ENCODE measurements around the gene BUB1B. TPM values are rescaled to one million over a fixed set of nuclear protein-coding genes. Genes with fewer than 3 reads are reported as not detected.

Gene BUB1B
- total RNA-seq, 1 experiment from 2014 or later, result 67.8 TPM

DNA sequence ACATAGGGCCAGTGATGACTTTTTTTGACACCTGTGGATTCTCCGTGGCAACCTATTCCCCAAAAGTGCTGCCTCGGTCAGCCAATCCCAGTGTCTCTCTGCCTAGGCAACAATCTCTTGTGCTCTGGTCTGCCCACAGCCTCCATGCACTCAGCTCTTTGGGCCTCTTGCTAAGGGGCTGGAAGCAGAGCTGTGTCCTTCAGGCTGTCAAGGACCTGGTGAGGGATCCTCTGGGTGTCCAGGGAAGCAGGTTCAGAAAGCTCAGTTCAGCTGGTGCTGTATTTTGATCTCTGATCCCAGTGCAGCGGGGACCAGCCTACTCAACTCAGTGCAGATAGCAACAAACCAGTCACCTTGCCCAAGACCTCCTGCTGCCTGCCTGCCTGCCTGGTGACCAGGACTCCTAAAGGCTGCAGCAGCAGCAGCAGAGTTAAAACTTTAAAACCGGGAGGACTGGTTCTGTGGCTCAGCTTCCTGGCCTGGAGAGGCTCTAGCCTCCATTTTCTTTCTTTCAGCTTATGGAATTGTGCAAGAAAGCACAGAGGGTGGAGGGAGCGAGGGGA, 84.2 kb downstream of the BUB1B start:
- Histone ChIP-seq H3K4me3 (ENCODE audit: low read depth in 2 of 2, low read length in 2 of 2) (no peak overlapping the region), H3K27ac (ENCODE audit: low read length) (no peak overlapping the region), H3K4me1 (ENCODE audit: control insufficient read depth, insufficient read depth, low read length) (peaks cover 13% of the 10 kb centered on the region), H3K9me3 (ENCODE audit: control insufficient read depth, insufficient read depth, low read depth, low read length) (no peaks in the 10 kb centered on the region), H3K27me3 (ENCODE audit: control insufficient read depth, insufficient read depth, low read length) (no peaks in the 10 kb centered on the region; the same call in 1 of the 2 replicates), H3K36me3 (ENCODE audit: control insufficient read depth, insufficient read depth, low read length) (no peaks in the 10 kb centered on the region)
- ChIA-PET POLR2A (interaction anchor here (0.5 to 1.1 kb wide), 3 partner anchors 34 to 89 kb away, joined by 3 to 4 read pairs (median 4); no protein-coding TSS in a partner anchor), CTCF (interaction anchor here (0.8 to 1.2 kb wide), 2 partner anchors 9 to 228 kb away, joined by 3 to 4 read pairs; no protein-coding TSS in a partner anchor)
- DNase-seq (ENCODE audit: low read depth, low spot score) (no peak), ATAC-seq (no peak)
- BruUV-seq (replicated peaks), result no TSS peak
- in situ Hi-C loops (cut with HindIII; ENCODE audit: low pct_unique_long_range_greater_than_20kb, low sequenced_read_pairs) (no loop called here), intact Hi-C loops (cut with micrococcal nuclease; ENCODE audit: unreplicated experiment) (no loop called here)
- TF ChIP-seq, protein P1, sequence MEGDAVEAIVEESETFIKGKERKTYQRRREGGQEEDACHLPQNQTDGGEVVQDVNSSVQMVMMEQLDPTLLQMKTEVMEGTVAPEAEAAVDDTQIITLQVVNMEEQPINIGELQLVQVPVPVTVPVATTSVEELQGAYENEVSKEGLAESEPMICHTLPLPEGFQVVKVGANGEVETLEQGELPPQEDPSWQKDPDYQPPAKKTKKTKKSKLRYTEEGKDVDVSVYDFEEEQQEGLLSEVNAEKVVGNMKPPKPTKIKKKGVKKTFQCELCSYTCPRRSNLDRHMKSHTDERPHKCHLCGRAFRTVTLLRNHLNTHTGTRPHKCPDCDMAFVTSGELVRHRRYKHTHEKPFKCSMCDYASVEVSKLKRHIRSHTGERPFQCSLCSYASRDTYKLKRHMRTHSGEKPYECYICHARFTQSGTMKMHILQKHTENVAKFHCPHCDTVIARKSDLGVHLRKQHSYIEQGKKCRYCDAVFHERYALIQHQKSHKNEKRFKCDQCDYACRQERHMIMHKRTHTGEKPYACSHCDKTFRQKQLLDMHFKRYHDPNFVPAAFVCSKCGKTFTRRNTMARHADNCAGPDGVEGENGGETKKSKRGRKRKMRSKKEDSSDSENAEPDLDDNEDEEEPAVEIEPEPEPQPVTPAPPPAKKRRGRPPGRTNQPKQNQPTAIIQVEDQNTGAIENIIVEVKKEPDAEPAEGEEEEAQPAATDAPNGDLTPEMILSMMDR (IDR thresholded peaks at IDR 0.05), result no peak
- TF ChIP-seq TCF7L2 (IDR thresholded peaks at IDR 0.05; ENCODE audit: low read depth, low read length) (no peak), REST (IDR thresholded peaks at IDR 0.05; ENCODE audit: insufficient read depth in 1 of 2, low read depth in 2 of 2, low read length in 1 of 2) (no peak), SIN3A (IDR thresholded peaks at IDR 0.05; ENCODE audit: borderline replicate concordance, insufficient read depth, low read depth, low read length) (no peak), POLR2AphosphoS5 (IDR thresholded peaks at IDR 0.05; ENCODE audit: low read depth, low read length) (no peak)

DNA sequence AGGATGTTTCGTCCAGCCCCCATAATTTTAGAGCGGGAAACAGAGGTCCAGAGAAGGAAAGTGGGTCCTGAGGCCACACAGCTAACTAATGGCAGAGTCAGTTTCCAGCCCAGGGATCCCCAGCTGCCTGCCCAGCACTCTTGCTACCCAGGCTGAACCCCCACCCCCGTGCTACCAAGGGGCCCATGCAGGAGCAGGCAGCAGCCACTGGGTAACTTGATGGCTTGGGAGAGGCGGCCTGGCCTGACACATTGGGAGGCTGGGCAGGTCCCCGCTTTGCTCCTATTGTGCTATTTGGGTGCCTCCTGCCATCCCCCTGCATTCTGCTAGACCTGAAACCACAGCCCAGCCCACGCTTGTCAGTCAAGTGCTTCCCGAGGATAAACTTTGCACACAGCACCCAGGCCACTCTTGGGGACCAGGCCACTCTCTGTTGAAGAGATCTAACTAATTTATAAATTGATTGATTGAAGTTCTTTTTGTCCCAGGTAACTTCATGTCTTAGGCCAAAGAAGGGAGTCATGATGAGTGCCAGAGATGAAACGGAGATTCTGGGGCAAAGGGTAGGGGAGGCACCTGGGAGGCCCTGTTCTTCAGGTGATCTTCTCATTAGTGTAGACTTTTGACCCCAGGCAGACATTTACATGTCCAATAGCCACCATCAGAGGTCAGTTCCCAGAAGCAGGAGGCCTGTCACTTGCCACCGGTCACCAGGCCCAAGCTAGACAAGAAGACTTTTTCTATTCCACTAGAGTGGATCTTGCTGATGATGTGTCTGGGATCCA, 85.0 kb downstream of the BUB1B start:
- no peaks in the 10 kb centered on the region for H3K9me3 ChIP-seq (ENCODE audit: control insufficient read depth, insufficient read depth, low read depth, low read length)
- TF ChIP-seq POLR2AphosphoS5 (IDR thresholded peaks at IDR 0.05; ENCODE audit: low read depth, low read length) (no peak), SIN3A (IDR thresholded peaks at IDR 0.05; ENCODE audit: borderline replicate concordance, insufficient read depth, low read depth, low read length) (no peak), TCF7L2 (IDR thresholded peaks at IDR 0.05; ENCODE audit: low read depth, low read length) (no peak), REST (IDR thresholded peaks at IDR 0.05; ENCODE audit: insufficient read depth in 1 of 2, low read depth in 2 of 2, low read length in 1 of 2) (no peak)
- TF ChIP-seq, protein P1 (IDR thresholded peaks at IDR 0.05), result no peak
- CTCF ChIA-PET, result interaction anchor here (0.8 to 1.2 kb wide), 2 partner anchors 9 to 229 kb away, joined by 3 to 4 read pairs; no protein-coding TSS in a partner anchor
- H3K27me3 ChIP-seq (ENCODE audit: control insufficient read depth, insufficient read depth, low read length), result no peaks in the 10 kb centered on the region; the same call in 1 of the 2 replicates
- POLR2A ChIA-PET, result interaction anchor here (0.6 kb wide), 1 partner anchor 88 kb away, joined by 3 read pairs; no protein-coding TSS in a partner anchor
- no TSS peak for BruUV-seq (replicated peaks)
- no peak overlapping the region for H3K4me3 ChIP-seq (ENCODE audit: low read depth in 2 of 2, low read length in 2 of 2)
- DNase-seq (ENCODE audit: low read depth, low spot score), result no peak
- H3K4me1 ChIP-seq (ENCODE audit: control insufficient read depth, insufficient read depth, low read length), result peaks cover 13% of the 10 kb centered on the region; the same call in 1 of the 2 replicates
- intact Hi-C loops (cut with micrococcal nuclease; ENCODE audit: unreplicated experiment), result no loop called here
- in situ Hi-C loops (cut with HindIII; ENCODE audit: low pct_unique_long_range_greater_than_20kb, low sequenced_read_pairs), result no loop called here
- H3K27ac ChIP-seq (ENCODE audit: low read length), result no peak overlapping the region
- no peak for ATAC-seq
- no peaks in the 10 kb centered on the region for H3K36me3 ChIP-seq (ENCODE audit: control insufficient read depth, insufficient read depth, low read length)

All from Panc1 (cell line).